Activated CD4-positive, alpha-beta T cell treated with anti-CD3 and anti-CD28 coated beads, Interleukin-10, Interleukin-2, amounts not matched to agents 100 ng/mL and 50 ng/mL, durations not matched to agents 16 hours and 8 hours (primary cell): Measurements from ENCODE around the gene TNP2.
A peak's percentile ranks its signal among the peaks of the same experiment; 100 is the strongest.

Source experiments
- DNase-seq: peaks from one replicate; pipeline ENCODE4 v3.0.0-alpha.2; 2020

The TNP2 gene

GRCh38 chr16:11268921-11269375 lies at the start of gene TNP2:
TSS of gene TNP2 (minus strand) at chr16:11269325. CDS start at chr16:11269262, 63 bp downstream.
- no peak for DNase-seq

- no peak for DNase-seq
These were observed 49.7 kb upstream of the TNP2 start for GRCh38 chr16:11318817-11319216.

GRCh38 chr16:11316331-11317015 lies 47.3 kb upstream of the TNP2 start:
- no peak for DNase-seq

GRCh38 chr16:11315510-11315909 lies 46.4 kb upstream of the TNP2 start:
- DNase-seq: no peak

GRCh38 chr16:11314309-11314894 lies 45.3 kb upstream of the TNP2 start:
- no peak for DNase-seq

- DNase-seq: no peak
These were observed 44.6 kb upstream of the TNP2 start for GRCh38 chr16:11313493-11314308.

GRCh38 chr16:11312718-11313492 lies 43.8 kb upstream of the TNP2 start:
- peak; percentile 37 for DNase-seq

- DNase-seq: peak; percentile 71
These were observed 42.0 kb upstream of the TNP2 start for GRCh38 chr16:11310997-11311561.

- no peak for DNase-seq
These were observed 41.5 kb upstream of the TNP2 start for GRCh38 chr16:11310634-11310977.

- DNase-seq: no peak
These were observed 40.9 kb upstream of the TNP2 start for GRCh38 chr16:11309895-11310633.

- DNase-seq: no peak
These were observed 39.6 kb upstream of the TNP2 start for GRCh38 chr16:11308493-11309283.

GRCh38 chr16:11307639-11308492 lies 38.7 kb upstream of the TNP2 start:
- DNase-seq: no peak

GRCh38 chr16:11306997-11307638 lies 38.0 kb upstream of the TNP2 start:
- peak; percentile 80 for DNase-seq

GRCh38 chr16:11306381-11306780 lies 37.3 kb upstream of the TNP2 start:
- DNase-seq: no peak

GRCh38 chr16:11303405-11304138 lies 34.4 kb upstream of the TNP2 start:
- DNase-seq: no peak

GRCh38 chr16:11302977-11303376 lies 33.9 kb upstream of the TNP2 start:
- DNase-seq: no peak

GRCh38 chr16:11301645-11302501 lies 32.7 kb upstream of the TNP2 start:
- DNase-seq: no peak

GRCh38 chr16:11300560-11300892 lies 31.4 kb upstream of the TNP2 start:
- DNase-seq: no peak
